ENCODE data around the gene PPIP5K1. TPM values are rescaled to one million over a fixed set of nuclear protein-coding genes. Genes with fewer than 3 reads are reported as not detected.

The PPIP5K1 gene
- total RNA-seq, 5 donors from 2014 or later (not counting 1 experiment from before 2014, with no cell fraction given): 30.0 to 47.1 (median 39.1) TPM

DNA sequence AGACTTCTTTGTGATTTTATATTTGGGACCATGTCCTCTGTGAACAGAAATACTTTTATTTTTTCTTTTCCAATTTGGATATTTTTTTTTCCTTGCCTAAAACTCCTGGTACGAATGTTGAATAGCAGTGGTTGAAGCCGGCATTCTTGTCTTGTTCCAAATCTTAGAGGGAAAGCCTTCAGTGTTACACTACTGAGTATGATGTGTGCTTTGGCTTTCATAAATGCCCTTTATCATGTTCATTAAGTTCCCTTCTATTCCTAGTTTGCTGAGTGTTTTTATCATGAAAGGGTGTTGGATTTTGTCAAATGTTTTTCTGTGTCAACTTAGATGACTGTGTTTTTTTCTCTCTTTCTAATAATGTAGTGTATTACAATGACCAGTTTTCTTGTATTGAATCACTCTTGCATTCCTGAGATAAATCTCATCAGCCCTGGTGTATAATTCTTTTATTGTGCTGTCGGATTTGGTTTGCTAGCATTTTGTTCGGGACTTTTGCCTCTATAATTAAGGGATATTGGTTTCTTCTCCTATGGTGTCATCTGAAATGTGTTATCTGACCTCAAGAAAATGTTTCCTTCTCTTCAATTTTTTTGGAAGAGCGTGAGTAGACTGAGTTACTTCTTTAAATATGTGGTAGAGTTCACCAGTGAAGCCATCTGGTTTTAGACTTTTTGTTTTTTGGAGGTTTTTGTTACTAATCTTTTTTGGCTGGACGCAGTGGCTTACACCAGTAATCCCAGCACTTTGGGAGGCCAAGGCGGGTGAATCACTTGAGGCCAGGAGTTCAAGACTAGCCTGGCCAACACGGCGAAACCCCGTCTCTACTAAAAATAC is 39.3 kb downstream of the PPIP5K1 start:
- Histone ChIP-seq H3K27me3 (replicated peaks in 1 of 2; ENCODE audit: control insufficient read depth in 2 of 2, extremely low read depth in 1 of 2, insufficient read depth in 2 of 2, low read length in 1 of 2) (no peaks in the 10 kb centered on the region), H3K36me3 (ENCODE audit: control insufficient read depth in 2 of 2, extremely low read depth in 1 of 2, insufficient read depth in 1 of 2, low read length in 1 of 2) (peaks cover 0 to 1% of the 10 kb centered on the region in 2 donors), H3K27ac (ENCODE audit: low read length) (no peak overlapping the region), H3K4me3 (ENCODE audit: control insufficient read depth in 1 of 2, extremely low read depth in 1 of 2, low read length in 1 of 2) (no peak overlapping the region), H3K4me1 (ENCODE audit: control insufficient read depth in 1 of 2, extremely low read depth in 1 of 2, insufficient read depth in 2 of 2, low read length in 2 of 2) (no peaks in the 10 kb centered on the region), H3K9me3 (no peaks in the 10 kb centered on the region)
- no peaks in the 10 kb centered on the region for H3K9me3 Mint-ChIP-seq
- no peak overlapping the region for H3K27ac Mint-ChIP-seq
- DNase-seq: no peak
- no peak for ATAC-seq (replicated peaks in 1 of 4)
- H3K36me3 Mint-ChIP-seq: peaks cover 28% of the 10 kb centered on the region
- ChIA-PET CTCF (no interaction called here), POLR2A (no interaction called here)
- H3K27me3 Mint-ChIP-seq: no peaks in the 10 kb centered on the region
- WGBS (ENCODE audit: insufficient coverage): no CpG with 5 or more reads among the region's 10 CpGs
- no peaks in the 10 kb centered on the region for H3K4me1 Mint-ChIP-seq
- no peak overlapping the region for H3K4me3 Mint-ChIP-seq

DNA sequence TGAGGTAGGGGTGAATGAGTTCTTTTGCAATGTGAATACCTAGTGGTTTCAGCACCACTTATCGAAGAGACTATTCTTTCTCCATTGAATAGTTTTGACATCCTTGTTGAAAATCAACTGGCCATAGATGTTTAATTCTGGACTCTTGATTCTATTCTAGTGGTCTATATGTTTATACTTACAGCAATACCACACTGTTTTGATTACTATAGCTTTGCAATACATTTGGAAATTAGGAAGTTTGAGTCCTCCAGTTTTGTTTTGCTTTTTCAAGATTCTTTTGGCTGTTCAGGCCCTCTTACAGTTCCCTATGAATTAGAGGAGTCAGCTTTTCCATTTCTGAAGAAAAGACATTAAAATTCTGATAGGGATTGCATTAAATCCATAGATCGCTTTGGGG is 42.5 kb downstream of the PPIP5K1 start:
- H3K4me3 Mint-ChIP-seq: no peak overlapping the region
- CTCF ChIA-PET: no interaction called here
- ATAC-seq (replicated peaks in 1 of 4) (no peak), DNase-seq (no peak)
- Histone ChIP-seq H3K9me3 (no peaks in the 10 kb centered on the region), H3K36me3 (ENCODE audit: control insufficient read depth in 2 of 2, extremely low read depth in 1 of 2, insufficient read depth in 1 of 2, low read length in 1 of 2) (no peaks in the 10 kb centered on the region), H3K4me1 (ENCODE audit: control insufficient read depth in 1 of 2, extremely low read depth in 1 of 2, insufficient read depth in 2 of 2, low read length in 2 of 2) (no peaks in the 10 kb centered on the region), H3K4me3 (ENCODE audit: control insufficient read depth in 1 of 2, extremely low read depth in 1 of 2, low read length in 1 of 2) (no peak overlapping the region), H3K27ac (ENCODE audit: low read length) (no peak overlapping the region), H3K27me3 (replicated peaks in 1 of 2; ENCODE audit: control insufficient read depth in 2 of 2, extremely low read depth in 1 of 2, insufficient read depth in 2 of 2, low read length in 1 of 2) (no peaks in the 10 kb centered on the region)
- POLR2A ChIA-PET: no interaction called here
- H3K36me3 Mint-ChIP-seq: peaks cover 26% of the 10 kb centered on the region
- H3K4me1 Mint-ChIP-seq: no peaks in the 10 kb centered on the region
- H3K27ac Mint-ChIP-seq: no peak overlapping the region
- H3K27me3 Mint-ChIP-seq: no peaks in the 10 kb centered on the region
- no CpG with 5 or more reads among the region's 2 CpGs for WGBS (ENCODE audit: insufficient coverage)
- no peaks in the 10 kb centered on the region for H3K9me3 Mint-ChIP-seq

DNA sequence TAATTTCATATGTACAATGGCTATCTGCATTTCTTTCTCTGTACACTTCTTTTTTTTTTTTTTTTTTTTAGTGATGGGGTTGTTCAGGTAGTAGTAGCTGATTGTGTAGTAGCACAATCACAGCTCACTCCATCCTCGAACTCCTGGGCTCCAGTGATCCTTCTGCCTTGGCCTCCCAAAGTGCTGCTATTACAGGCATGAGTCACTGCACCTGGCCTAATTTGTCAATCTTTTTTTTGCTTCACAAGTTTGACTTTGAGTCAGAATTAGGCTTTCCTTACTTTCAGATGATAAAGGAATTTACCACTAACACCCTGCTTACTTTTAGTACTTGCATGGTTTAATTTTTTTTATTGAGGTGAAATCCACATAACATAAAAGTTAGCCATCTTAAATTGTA is 44.6 kb downstream of the PPIP5K1 start:
- DNase-seq (no peak), ATAC-seq (replicated peaks in 1 of 4) (no peak)
- H3K9me3 Mint-ChIP-seq: no peaks in the 10 kb centered on the region
- Histone ChIP-seq H3K36me3 (ENCODE audit: control insufficient read depth in 2 of 2, extremely low read depth in 1 of 2, insufficient read depth in 1 of 2, low read length in 1 of 2) (no peaks in the 10 kb centered on the region), H3K4me1 (ENCODE audit: control insufficient read depth in 1 of 2, extremely low read depth in 1 of 2, insufficient read depth in 2 of 2, low read length in 2 of 2) (no peaks in the 10 kb centered on the region), H3K4me3 (ENCODE audit: control insufficient read depth in 1 of 2, extremely low read depth in 1 of 2, low read length in 1 of 2) (no peak overlapping the region), H3K27me3 (replicated peaks in 1 of 2; ENCODE audit: control insufficient read depth in 2 of 2, extremely low read depth in 1 of 2, insufficient read depth in 2 of 2, low read length in 1 of 2) (no peaks in the 10 kb centered on the region), H3K9me3 (no peaks in the 10 kb centered on the region), H3K27ac (ENCODE audit: low read length) (no peak overlapping the region)
- H3K36me3 Mint-ChIP-seq: peaks cover 14% of the 10 kb centered on the region
- no peak overlapping the region for H3K4me3 Mint-ChIP-seq
- H3K4me1 Mint-ChIP-seq: peaks cover 0 to 3% (median 0%) of the 10 kb centered on the region in 3 donors
- H3K27me3 Mint-ChIP-seq: no peaks in the 10 kb centered on the region
- no CpG with 5 or more reads among the region's 1 CpG for WGBS (ENCODE audit: insufficient coverage)
- no peak overlapping the region for H3K27ac Mint-ChIP-seq
- POLR2A ChIA-PET: no interaction called here
- CTCF ChIA-PET: no interaction called here

DNA sequence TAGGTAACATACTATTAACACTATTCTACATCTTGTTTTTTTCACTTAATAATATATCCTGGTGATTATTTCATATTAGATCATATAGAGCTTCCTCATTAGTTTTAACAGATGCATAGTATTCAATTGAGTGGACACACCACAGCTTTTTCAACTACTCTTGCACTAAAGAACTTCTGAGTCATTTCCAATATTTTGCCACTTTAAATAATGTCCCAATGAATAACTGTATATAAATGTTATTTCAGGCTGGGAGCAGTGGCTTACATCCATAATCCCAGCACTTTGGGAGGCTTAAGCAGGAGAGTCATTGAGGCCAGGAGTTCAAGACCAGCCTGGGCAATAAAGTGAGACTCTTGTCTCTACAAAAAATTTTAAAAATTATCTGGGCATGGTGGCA is 45.7 kb downstream of the PPIP5K1 start:
- H3K27ac ChIP-seq (ENCODE audit: low read length): no peak overlapping the region
- H3K4me3 ChIP-seq (ENCODE audit: control insufficient read depth in 1 of 2, extremely low read depth in 1 of 2, low read length in 1 of 2): no peak overlapping the region
- no peak overlapping the region for H3K27ac Mint-ChIP-seq
- no peaks in the 10 kb centered on the region for H3K27me3 Mint-ChIP-seq
- no peaks in the 10 kb centered on the region for H3K9me3 ChIP-seq
- H3K4me3 Mint-ChIP-seq: no peak overlapping the region
- ATAC-seq (replicated peaks in 1 of 4): no peak
- no peaks in the 10 kb centered on the region for H3K9me3 Mint-ChIP-seq
- ChIA-PET POLR2A (no interaction called here), CTCF (no interaction called here)
- H3K36me3 ChIP-seq (ENCODE audit: control insufficient read depth in 2 of 2, extremely low read depth in 1 of 2, insufficient read depth in 1 of 2, low read length in 1 of 2): no peaks in the 10 kb centered on the region
- no peaks in the 10 kb centered on the region for H3K27me3 ChIP-seq (replicated peaks in 1 of 2; ENCODE audit: control insufficient read depth in 2 of 2, extremely low read depth in 1 of 2, insufficient read depth in 2 of 2, low read length in 1 of 2)
- H3K4me1 Mint-ChIP-seq: peaks cover 0 to 3% (median 0%) of the 10 kb centered on the region in 3 donors
- H3K36me3 Mint-ChIP-seq: peaks cover 14% of the 10 kb centered on the region
- DNase-seq: no peak
- H3K4me1 ChIP-seq (ENCODE audit: control insufficient read depth in 1 of 2, extremely low read depth in 1 of 2, insufficient read depth in 2 of 2, low read length in 2 of 2): no peaks in the 10 kb centered on the region

DNA sequence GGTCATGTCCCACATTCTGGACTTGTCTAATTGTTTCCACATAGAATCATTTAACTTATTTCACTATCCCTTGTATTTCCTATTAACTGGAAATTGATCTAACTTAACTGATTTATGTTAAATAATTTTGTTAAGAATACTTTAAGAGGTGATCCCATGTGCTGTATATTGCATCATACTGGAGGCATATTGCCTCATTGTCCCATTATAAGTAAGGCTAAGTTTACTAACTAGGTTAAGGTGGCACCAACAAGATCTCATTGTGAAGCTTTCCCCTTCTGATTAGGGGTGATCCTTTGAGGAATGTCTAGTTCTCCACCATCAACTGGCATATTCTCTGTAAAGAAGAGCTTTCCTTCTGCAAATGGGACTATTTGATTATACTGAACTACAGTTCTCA is 48.2 kb downstream of the PPIP5K1 start:
- no peaks in the 10 kb centered on the region for H3K9me3 Mint-ChIP-seq
- H3K4me1 Mint-ChIP-seq: peaks cover 0 to 3% (median 0%) of the 10 kb centered on the region in 3 donors
- no peak for DNase-seq
- no peaks in the 10 kb centered on the region for H3K4me1 ChIP-seq (ENCODE audit: control insufficient read depth in 1 of 2, extremely low read depth in 1 of 2, insufficient read depth in 2 of 2, low read length in 2 of 2)
- H3K4me3 Mint-ChIP-seq: no peak overlapping the region
- H3K9me3 ChIP-seq: no peaks in the 10 kb centered on the region
- H3K27ac Mint-ChIP-seq: no peak overlapping the region
- H3K36me3 ChIP-seq (ENCODE audit: control insufficient read depth in 2 of 2, extremely low read depth in 1 of 2, insufficient read depth in 1 of 2, low read length in 1 of 2): no peaks in the 10 kb centered on the region
- peaks cover 10% of the 10 kb centered on the region for H3K36me3 Mint-ChIP-seq
- no peak overlapping the region for H3K4me3 ChIP-seq (ENCODE audit: control insufficient read depth in 1 of 2, extremely low read depth in 1 of 2, low read length in 1 of 2)
- H3K27ac ChIP-seq (ENCODE audit: low read length): no peak overlapping the region
- H3K27me3 Mint-ChIP-seq: no peaks in the 10 kb centered on the region
- ATAC-seq (replicated peaks in 1 of 4): no peak
- ChIA-PET POLR2A (no interaction called here), CTCF (no interaction called here)
- H3K27me3 ChIP-seq (replicated peaks in 1 of 2; ENCODE audit: control insufficient read depth in 2 of 2, extremely low read depth in 1 of 2, insufficient read depth in 2 of 2, low read length in 1 of 2): no peaks in the 10 kb centered on the region

DNA sequence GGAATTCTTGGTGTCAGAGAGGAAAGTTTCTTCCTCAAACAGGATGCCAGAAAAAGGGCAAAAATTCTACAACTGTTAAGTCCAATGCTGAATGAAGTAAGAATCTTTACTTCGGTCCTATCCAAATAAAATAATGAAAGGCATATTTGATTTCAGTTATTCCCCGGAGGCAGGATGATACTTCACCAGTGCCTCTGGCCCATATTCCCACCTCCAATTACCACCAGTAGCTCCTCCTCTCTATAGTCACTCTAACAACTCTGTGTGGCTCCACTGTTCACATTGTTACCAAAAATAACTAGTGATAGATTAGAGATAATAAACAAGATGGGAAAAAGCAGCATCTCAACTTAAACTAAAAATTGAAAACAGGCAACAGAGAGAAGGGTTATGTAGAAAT is 51.9 kb downstream of the PPIP5K1 start:
- CTCF ChIA-PET: interaction anchor here in 1 of 2 donors (0.6 kb wide), 1 partner anchor 47 kb away, joined by 9 read pairs; no protein-coding TSS in a partner anchor
- no peaks in the 10 kb centered on the region for H3K4me1 ChIP-seq (ENCODE audit: control insufficient read depth in 1 of 2, extremely low read depth in 1 of 2, insufficient read depth in 2 of 2, low read length in 2 of 2)
- H3K36me3 ChIP-seq (ENCODE audit: control insufficient read depth in 2 of 2, extremely low read depth in 1 of 2, insufficient read depth in 1 of 2, low read length in 1 of 2): peaks cover 5 to 10% of the 10 kb centered on the region in 2 donors
- no peak overlapping the region for H3K4me3 ChIP-seq (ENCODE audit: control insufficient read depth in 1 of 2, extremely low read depth in 1 of 2, low read length in 1 of 2)
- no peaks in the 10 kb centered on the region for H3K27me3 Mint-ChIP-seq
- peaks cover 27% of the 10 kb centered on the region for H3K36me3 Mint-ChIP-seq
- WGBS (ENCODE audit: insufficient coverage): 100% methylated on average over 1 of the region's 2 CpGs
- H3K27me3 ChIP-seq (replicated peaks in 1 of 2; ENCODE audit: control insufficient read depth in 2 of 2, extremely low read depth in 1 of 2, insufficient read depth in 2 of 2, low read length in 1 of 2): no peaks in the 10 kb centered on the region
- no peak for DNase-seq
- POLR2A ChIA-PET: no interaction called here
- no peak overlapping the region for H3K4me3 Mint-ChIP-seq
- H3K27ac Mint-ChIP-seq: no peak overlapping the region
- H3K9me3 Mint-ChIP-seq: no peaks in the 10 kb centered on the region
- ATAC-seq (replicated peaks in 1 of 4): no peak
- no peak overlapping the region for H3K27ac ChIP-seq (ENCODE audit: low read length)
- no peaks in the 10 kb centered on the region for H3K9me3 ChIP-seq
- peaks cover 0 to 3% (median 0%) of the 10 kb centered on the region in 3 donors for H3K4me1 Mint-ChIP-seq

DNA sequence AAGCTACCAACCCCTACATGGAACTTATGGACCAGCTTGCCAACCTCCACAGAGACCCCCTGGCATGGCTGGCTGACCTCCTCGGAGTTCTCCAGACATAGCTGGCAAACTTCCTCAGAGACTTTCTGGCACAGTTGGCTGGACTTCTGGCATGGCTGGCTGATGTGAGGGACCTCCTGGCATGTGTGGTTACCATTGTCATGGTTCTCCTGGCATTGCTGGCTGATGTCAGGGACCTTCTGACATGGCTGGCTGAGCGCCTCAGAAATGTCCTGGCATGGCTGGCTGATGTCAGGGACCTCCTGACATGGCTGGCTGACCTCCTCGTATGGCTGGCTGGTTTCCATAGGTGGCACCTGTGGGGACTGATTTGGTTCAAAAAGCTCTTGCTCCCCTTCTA is 55.1 kb downstream of the PPIP5K1 start:
- 93% methylated on average over 3 of the region's 3 CpGs for WGBS (ENCODE audit: insufficient coverage)
- Mint-ChIP-seq H3K9me3 (no peaks in the 10 kb centered on the region), H3K36me3 (peaks cover 27% of the 10 kb centered on the region), H3K27ac (no peak overlapping the region), H3K4me3 (no peak overlapping the region), H3K27me3 (no peaks in the 10 kb centered on the region), H3K4me1 (no peaks in the 10 kb centered on the region)
- no peaks in the 10 kb centered on the region for H3K4me1 ChIP-seq (ENCODE audit: control insufficient read depth in 1 of 2, extremely low read depth in 1 of 2, insufficient read depth in 2 of 2, low read length in 2 of 2)
- H3K27me3 ChIP-seq (replicated peaks in 1 of 2; ENCODE audit: control insufficient read depth in 2 of 2, extremely low read depth in 1 of 2, insufficient read depth in 2 of 2, low read length in 1 of 2): no peaks in the 10 kb centered on the region
- no peak overlapping the region for H3K27ac ChIP-seq (ENCODE audit: low read length)
- peaks cover 5 to 10% of the 10 kb centered on the region in 2 donors for H3K36me3 ChIP-seq (ENCODE audit: control insufficient read depth in 2 of 2, extremely low read depth in 1 of 2, insufficient read depth in 1 of 2, low read length in 1 of 2)
- no peak overlapping the region for H3K4me3 ChIP-seq (ENCODE audit: control insufficient read depth in 1 of 2, extremely low read depth in 1 of 2, low read length in 1 of 2)
- ChIA-PET CTCF (no interaction called here), POLR2A (no interaction called here)
- no peaks in the 10 kb centered on the region for H3K9me3 ChIP-seq
- DNase-seq (no peak), ATAC-seq (replicated peaks in 1 of 4) (no peak)
